Kidney tubule cell (primary cell): ENCODE measurements around the gene DAO.

ENCODE experiments used
- DNase-seq: peaks from one replicate; pipeline ENCODE4 v3.0.0-alpha.2; 2018; ENCODE audit warnings: low spot score

The DAO gene

DNA sequence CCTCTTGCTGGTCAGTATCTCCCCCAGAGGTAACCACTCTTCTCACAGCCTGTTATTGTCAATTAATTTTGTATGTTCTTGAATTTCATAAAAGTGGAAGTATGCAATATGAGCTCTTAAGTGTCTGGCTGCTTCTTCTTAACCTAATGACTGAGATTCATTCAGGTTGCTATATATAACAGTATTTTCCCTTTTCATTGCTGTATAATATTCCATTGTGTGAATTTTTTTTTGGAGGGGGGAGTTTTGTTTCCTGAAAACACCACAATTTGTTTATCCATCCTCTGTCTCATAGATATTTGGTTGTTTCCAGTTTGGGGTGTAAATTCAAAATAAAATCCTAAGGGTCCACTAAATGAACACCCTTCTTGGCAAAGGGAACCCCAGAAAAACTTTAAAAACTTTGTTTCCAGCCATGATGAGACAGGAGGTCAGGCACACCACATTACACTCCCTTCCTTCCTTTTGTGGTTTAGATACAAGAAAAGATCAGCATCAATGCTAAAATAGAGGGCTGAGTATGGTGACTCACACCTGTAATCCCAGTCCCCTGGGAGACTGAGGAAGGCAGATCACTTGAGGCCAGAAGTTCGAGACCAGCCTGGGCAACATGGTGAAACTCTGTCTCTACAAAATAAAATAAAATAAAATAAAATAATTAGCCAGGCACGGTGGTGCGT lies 4.1 kb upstream of the DAO start:
- DNase-seq, result no peak

DNA sequence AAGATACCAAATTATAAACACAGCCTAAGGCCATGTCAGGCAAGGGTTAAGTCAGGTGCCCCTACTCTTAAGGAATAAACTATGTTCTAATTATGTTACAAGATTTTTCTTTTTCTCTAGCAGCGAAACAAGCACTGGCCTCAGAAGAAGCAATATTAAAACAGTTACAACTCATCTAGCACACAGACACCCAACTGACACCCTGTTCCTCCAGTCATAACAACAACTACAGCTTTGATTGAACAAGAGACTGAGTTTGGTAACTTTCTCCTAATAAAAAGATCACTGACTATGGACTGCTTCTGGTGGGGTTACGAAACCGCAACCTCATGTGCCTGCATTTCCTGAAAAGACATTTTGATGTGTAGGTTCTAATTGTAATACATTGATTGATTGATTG lies 3.3 kb upstream of the DAO start:
- no peak for DNase-seq

DNA sequence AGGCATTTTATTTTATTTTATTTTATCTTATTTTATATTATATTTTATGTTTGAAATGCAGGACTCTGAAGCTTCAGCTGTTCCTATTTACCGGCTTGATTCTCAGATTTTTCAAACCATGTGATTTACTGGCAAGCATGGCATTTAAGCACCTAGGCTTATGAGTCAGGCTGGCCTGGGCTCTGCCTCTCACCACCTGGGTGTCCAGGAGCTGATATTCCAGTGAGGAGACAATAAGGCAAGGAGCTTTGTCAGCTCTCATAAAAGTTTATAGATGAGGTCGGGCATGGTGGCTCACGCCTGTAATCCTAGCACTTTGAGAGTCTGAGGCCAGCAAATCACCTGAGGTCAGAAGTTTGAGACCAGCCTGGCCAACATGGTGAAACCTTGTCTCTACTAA lies 2.1 kb downstream of the DAO start:
- peak; percentile 56 for DNase-seq

DNA sequence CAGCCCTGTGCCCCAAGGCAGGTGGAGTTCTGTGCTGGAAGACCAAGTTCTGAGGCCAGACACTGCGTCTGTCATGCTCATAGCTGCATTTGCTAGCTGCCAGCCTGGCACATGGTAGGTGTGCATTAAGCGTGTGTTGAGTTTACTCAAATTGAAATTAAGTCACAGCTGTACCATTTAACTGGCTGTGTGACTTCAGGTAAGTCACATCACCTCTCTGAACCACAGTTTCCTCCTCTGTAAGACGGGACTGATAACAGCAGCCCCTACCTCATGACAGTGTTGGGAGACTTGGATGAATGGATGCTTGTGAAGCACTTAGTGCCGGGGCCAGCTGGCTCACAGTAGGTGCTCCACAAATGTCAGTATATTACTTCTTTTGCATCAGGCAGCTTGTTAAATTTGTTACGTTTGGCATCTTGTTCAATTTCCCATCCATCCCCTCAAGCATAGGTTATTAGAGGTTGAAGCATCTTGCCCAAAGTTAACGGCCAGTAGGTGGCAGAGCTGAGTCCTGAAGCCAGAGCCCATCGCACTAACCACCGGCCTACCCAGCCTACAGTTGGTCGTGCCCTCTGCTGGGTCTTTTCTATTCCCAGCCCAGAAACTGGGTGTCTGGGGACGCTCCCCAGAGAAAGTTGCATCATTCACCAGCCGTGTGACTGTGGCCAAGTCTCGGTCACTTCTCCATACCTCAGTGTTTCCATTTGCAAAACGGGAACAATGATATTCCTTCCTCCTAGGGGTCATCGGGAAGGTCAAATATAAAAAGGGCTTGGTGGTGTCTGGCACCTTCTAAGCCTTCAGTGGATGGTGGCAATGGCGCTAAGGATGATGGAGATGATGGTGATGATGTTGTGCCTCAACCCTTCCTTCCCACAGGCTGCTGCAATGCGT lies 4.5 kb downstream of the DAO start:
- DNase-seq, result peak; percentile 39

DNA sequence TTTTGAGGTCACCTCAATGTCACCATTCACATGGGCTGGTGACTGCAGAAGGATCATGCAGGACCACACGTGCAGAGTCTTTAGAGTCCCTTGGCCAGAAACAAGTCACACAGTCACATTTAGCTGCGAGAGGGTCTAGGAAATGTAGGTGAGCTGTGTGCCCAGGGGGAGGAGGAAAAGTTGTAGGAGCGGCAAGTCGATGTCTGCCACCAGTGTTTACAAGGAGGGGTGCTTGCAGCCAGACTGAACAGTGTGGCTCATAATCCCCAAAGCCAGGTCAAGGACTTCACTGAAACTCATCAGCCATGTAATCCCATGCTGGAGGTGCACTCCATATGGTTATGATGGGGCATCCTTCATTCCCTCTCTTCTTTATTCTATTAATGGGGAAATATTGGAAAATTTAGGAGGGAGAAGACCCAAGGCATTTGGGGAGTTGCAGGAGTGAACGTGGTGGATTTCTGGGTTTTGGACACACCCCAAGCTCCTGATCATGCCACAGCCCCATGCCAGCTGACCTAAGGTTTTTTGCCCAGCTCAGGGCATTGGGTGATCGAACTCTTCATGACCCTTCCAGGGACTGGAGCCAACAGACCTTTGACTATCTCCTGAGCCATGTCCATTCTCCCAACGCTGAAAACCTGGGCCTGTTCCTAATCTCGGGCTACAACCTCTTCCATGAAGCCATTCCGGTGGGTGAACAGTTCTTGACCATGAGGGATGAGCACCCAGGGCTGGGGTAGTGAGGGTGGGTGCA lies 7.2 kb downstream of the DAO start:
- DNase-seq, result no peak

DNA sequence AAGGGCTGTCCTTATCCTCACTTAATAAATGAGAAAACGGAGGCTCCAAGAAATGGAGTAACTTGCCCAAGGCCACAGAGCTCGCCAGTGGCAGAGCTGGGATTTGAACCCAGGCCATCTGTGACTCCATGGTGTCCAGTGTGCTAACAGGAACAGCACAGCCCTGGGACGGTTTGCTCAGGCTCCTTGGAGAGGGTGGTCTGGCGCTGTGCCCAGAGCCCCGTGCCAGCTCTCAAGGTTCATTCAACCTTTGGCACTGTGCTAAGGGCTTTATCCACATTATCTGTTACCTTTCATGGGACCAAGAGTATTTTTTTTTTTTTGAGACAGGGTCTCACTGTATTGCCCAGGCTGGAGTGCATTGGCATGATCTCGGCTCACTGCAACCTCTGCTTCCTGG lies 8.1 kb downstream of the DAO start:
- no peak for DNase-seq

DNA sequence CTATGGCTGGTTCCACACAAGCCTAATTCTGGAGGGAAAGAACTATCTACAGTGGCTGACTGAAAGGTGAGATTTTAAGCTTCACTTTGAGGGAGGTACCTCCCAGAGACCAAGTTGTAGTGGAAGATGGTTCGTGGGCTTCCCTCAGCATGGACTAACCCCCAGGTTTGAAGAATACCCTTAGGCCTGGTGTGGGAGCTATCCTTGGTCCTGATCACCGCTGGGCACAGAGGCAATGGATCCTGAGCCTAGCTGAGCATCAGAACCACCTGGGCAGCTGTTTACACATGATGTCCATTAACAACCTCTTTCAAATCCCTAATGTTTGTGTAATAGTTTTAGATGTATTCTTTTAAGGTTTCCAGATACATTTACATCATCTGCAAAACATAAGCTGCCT lies 10.3 kb downstream of the DAO start:
- no peak for DNase-seq

DNA sequence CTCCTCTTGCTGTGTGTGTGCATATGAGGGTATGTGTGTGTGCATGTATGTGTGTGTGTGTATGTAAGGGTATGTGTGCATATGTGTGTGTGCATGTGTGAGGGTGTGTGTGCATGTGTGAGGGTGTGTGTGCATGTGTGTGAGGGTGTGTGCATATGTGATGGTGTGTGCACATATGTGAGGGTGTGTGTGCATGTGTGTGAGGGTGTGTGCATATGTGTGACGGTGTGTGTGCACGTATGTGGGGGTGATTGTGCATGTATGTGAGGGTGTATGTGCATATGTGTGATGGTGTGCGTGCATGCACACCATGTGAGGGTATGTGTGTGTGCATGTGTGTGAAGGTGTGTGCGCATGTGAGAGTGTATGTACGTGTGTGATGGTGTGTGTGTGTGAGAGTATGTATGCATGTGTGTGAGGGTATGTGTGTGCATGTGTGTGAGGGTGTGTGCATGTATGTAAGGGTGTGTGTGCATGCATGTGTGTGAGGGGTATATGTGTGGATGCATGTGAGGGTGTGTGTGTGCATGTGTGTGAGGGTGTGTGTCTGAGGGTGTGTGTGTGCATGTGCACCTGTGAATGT lies 15.4 kb downstream of the DAO start:
- no peak for DNase-seq

DNA sequence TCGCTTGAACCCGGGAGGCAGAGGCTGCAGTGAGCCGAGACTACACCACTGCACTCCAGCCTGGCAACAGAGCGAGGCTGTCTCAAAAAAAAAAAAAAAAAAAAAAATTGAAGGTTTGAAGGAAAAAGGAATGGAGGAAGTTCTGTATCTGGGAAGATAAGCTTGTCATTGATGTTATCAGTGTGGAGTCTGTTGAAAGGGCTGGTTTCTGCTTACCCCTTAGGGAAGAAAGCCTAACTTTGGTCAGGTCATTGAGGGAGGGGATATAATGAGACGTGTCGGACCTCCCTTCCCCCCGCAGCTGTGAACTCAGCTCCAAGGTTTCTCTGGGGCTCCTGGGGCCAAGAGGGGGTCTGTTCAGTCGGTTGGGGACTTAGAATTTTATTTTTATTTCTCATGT lies 16.4 kb downstream of the DAO start:
- no peak for DNase-seq

DNA sequence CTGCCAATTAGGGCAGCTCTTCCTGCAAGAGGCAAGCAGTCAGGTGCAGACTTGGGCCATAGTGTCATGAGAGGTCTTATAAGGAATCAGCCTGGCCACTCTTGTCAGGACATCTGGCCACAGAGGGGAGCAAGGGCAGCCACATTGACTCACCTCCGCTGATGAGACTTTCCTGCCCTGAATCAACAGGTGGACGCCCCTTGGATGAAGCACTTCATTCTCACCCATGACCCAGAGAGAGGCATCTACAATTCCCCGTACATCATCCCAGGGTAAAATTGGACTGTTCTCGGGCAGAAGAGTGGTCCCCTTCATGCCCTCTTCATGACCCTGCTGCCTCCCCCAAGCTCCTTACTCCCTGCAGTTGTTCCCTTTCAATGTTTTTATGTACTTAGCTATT lies 16.9 kb downstream of the DAO start:
- no peak for DNase-seq

DNA sequence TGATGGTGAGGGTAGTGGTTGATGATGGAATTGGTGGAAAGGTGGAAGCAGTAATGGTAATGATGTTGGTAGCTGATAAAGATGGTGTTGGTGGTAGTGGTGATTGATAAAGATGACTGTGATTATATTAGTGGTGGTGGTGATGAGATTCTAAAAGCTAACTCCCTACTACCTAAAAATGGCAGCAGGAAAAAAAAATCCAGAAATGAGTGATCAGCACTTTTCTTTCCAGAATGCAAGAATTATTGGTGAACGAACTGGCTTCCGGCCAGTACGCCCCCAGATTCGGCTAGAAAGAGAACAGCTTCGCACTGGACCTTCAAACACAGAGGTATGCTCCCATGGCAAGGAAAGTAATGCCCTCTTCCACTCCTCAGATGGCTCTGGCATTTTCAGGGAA lies 19.3 kb downstream of the DAO start:
- no peak for DNase-seq

DNA sequence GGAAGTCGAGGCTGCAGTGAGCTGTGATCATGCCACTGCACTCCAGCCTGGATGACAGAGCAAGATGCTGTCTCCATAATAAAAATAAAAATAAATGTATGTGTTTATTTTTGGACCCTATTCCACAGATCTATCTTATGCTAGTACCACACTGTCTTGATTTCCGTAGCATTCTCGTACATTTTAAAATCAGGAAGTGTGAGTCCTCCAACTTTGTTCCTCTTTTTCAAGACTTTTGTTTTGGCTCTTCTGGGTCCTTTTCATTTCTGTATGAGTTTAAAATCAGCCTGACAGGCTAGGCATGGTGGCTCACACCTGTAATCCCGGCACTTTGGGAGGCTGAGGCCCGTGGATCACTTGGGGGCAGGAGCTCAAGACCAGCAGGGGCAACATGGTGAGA lies 25.8 kb downstream of the DAO start:
- no peak for DNase-seq

DNA sequence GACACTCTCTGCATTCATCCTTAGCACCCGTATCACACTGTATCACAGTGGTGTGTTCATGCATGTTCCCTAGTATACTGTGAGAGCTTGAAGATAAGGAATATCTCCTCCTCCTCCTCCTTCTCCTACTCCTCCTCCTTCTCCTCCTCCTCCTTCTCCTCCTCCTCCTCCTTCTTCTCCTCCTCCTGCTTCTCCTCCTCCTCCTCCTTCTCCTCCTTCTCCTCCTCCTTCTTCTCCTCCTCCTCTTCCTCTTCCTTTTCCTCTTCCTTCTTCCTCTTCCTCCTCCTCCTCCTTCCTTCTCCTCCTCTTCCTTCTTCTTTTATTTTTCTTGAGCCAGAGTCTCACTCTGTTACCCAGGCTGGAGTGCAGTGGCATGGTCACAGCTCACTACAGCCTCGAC lies 27.1 kb downstream of the DAO start:
- DNase-seq, result no peak

DNA sequence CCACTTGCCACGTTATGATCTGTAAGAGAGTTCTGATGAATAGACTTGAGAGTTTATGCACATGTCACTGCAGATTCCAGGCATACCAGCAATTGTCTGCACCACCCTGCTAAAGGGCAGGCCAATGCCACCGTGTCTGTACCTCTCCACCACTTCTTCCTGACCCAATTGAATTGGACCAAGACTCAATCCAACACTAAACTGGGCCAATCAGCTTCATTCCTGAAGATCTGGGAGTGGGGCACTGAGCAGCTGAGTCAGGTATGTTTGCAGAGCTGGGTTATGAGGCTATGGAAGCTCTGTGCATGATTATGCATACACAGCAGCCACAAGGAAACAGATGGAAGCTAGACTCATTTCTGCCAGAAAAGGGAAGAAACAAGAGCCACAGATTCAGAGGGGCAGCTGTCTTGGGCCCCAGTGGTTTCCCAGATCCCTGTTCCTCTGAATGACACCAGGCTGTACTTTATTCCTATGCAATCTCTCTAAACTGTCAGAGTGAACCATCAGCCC lies 28.0 kb downstream of the DAO start:
- peak; percentile 72 for DNase-seq

DNA sequence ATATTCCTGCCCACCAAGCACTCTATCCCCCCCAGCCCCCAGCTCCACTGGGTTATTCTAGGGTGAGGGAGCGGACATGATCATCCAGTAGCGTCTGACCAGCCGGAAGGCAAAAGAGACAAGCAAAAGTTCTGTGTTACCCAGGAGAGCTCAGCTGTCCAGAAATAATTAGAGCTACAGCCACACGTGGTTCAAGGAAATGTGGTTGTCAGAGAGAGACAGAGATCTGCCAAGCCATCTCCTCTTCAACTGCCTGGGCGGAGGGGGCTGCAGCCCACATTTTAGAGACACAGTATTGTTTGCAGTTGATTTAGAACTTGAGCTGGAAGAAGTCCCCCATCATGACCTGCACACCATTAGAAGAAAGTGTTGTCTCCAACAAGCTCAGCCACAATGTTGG lies 30.4 kb downstream of the DAO start:
- no peak for DNase-seq

DNA sequence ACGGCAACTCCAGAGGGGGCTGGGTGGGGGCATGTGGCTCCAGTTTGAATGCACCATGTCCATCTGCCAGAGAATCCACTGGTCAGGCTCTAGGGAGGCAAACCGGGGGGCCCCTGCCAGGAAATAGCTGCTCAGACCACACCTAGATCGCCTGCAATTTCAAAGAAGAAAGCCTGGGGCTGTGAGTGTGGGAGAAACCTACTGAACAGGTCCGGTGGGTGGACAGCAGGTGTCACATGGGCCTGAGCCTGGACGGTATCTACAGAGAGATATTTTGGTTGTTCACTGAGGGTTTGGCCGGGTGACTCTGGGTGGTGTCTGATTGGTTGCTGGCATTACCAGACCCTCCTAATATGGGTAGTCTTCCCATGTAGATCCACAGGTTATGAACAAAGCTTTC lies 32.0 kb downstream of the DAO start:
- no peak for DNase-seq

DNA sequence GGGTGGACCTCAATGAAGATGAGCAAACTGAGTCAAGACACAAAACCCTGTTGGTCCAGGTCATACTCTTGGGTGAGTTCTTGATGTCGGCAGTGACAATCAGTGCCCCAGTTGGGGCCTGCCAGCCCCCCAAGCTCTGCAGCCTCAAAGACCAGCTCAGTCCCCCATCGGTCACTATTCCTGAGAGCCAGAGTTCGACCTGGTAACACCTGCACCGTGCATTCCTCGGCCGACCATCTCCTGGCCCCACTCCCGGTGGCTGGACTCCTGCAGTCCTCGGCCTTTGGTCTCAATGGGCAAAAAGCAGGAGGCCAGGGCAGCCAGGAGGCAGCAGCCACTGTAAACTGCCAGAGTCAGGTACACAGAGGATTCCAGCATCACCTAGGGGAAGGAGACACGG lies 32.5 kb downstream of the DAO start:
- no peak for DNase-seq

DNA sequence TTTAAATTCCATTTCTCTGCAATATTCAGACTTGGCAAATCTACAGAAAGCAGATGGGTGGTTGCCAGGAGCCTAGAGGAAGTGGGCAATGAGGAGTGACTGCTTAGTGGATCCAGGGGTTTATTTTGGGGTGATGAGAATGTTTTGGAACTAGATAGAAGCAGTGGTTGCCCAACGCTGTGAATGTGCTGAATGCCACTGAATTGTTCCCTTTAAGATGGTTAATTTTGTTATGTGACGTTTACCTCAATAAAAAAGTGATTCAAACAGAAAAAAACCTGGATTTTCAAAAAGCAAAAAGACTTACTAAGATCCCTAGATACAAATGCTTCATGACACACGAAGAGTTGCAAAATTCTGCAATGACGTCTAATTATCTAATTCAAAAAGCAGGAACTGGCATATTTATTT lies 34.2 kb downstream of the DAO start:
- no peak for DNase-seq

DNA sequence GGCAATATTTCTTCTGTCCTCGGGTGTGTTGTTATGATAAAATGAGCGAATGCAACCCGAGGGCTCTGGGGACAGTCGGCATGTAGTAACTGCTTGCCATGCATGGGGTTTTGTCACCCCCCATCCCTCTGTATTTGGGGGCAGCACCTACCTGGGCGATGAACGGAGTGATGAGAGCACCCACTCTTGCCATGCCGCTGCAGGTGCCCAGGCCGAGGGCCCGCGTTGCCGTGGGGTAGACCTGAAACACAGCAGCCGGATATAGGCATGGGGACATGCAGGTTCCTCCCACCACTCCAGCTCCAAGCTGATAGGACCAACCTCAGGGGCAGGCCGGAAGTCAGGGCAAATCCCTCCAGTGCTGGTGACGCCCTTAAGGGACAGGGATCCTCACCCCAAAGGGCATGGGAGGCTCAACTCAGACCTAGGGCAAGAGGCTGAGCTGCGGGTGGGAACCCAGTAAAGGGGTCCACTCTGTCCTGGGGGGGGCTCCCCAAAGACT lies 35.8 kb downstream of the DAO start:
- no peak for DNase-seq

DNA sequence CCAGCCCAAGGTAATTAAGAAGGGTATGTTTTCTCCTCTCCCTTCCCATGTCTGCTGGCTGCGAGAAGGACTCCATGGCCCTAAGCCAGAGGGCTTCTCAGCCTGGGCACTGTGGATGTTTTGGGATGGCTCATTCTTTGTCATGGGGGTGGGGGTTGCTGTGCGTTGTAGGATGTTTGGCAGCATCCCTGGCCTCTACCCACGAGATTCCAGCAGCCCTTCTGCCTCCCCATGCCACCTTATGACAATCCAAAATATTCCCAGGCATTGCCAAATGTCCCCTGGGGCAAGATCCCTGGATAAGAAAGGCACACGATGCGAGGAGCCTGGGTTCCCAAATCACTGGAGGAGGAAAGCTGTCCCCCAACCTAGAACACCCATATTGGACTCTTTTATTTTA lies 36.4 kb downstream of the DAO start:
- DNase-seq, result no peak

DNA sequence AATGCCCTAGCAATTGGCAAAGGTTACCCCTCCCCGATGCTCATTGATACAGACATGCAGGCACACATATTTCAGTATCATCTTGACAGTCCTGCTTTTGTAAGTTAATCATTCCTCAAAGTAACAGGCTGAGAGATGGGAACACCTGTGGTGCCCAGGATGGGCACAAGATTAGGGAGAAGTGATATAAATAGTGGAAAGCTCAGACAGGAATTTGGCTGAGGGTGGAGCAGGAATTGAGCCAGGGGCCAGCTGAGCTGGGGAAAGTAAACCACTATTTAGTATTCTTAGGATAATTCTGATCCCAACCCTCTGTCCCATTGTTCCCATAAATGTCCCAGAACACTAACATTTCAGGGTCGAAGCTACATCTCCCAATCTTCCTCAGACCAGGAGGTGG lies 38.3 kb downstream of the DAO start:
- DNase-seq, result no peak

DNA sequence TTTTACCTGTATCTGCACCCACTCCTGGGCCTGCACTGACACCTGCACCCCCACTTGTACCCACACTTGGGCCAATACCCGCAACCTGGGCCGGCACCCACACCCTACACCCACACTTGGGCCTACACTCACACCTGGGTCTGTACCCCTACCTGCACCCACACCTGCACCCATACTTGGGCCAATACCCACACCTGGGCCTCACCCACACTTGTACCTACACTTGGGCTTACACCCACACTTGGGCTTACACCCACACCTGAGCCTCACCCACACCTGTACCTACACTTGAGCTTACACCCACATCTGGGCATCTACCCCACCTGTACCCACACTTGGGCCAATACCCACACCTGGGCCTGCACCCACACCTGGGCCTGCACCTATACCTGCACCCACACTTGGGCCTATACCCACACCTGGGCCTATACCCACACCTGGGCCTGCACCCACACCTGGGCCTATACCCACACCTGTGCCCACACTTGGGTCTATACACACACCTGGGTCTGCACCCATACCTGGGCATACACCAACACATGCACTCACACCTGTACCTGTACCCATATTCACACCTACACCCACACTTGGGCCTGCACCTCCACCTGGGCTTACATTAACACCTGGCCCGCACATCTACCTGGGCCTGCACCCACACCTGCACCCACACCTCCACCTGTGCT lies 39.2 kb downstream of the DAO start:
- DNase-seq, result no peak
